Esophagus muscularis mucosa (tissue), 4 donors: ENCODE measurements around the gene SPP1. TPM values are rescaled to one million over a fixed set of nuclear protein-coding genes. Genes with fewer than 3 reads are reported as not detected.
A peak's percentile ranks its signal among the peaks of the same experiment; 100 is the strongest.

Experiments
- DNase-seq: peaks from one replicate; pipeline ENCODE4 v3.0.0-alpha.2; 2017; ENCODE audit errors: extremely low spot score
- H3K27ac ChIP-seq, 4 donors: fragments of 200-600 bp; sonication (generic); replicated peaks in 1 of 4; 1 replicate in 3 of 4; 2 replicates in 1 of 4; pipeline ENCODE4 v1.5.1; 2016 to 2019; ENCODE audit warnings: mild to moderate bottlenecking in 1 of 4
- H3K27me3 ChIP-seq, 4 donors: fragments of 200-600 bp; sonication (generic); one replicate each; pipeline versions ENCODE4 v1.5.1 to v1.6.0; 2016 to 2019
- H3K36me3 ChIP-seq, 4 donors: fragments of 200-600 bp; sonication (generic); one replicate each; pipeline ENCODE4 v1.5.1; 2016 to 2019
- H3K4me1 ChIP-seq, 4 donors: fragments of 200-600 bp; sonication (generic); one replicate each; pipeline ENCODE4 v1.5.1; 2016 to 2019
- H3K4me3 ChIP-seq, 4 donors: fragments of 200-600 bp; sonication (generic); 1 replicate in 2 of 4; 2 replicates in 2 of 4; pipeline ENCODE4 v1.5.1; 2016 to 2019; ENCODE audit warnings: mild to moderate bottlenecking in 4 of 4, moderate library complexity in 1 of 4
- H3K9me3 ChIP-seq, 4 donors: fragments of 200-600 bp; sonication (generic); 1 replicate in 3 of 4; 2 replicates in 1 of 4; pipeline ENCODE4 v1.5.1; 2016 to 2019
- EP300 ChIP-seq: sonication (generic); formaldehyde crosslinking; IDR thresholded peaks from one replicate; pipeline ENCODE4 v1.6.1; 2017; ENCODE audit warnings: antibody characterized with exemption
- POLR2A ChIP-seq: fragments of 450-650 bp; IDR thresholded peaks from one replicate; pipeline ENCODE4 v1.6.1; 2017; ENCODE audit warnings: antibody characterized with exemption, moderate library complexity, mild to moderate bottlenecking, low read depth
- POLR2AphosphoS5 ChIP-seq, 2 donors: sonication (generic); formaldehyde crosslinking; IDR thresholded peaks; one replicate each; pipeline ENCODE4 v1.6.1; 2017; ENCODE audit warnings: antibody characterized with exemption in 2 of 2
- WGBS: methylation state at CpG from one replicate; pipeline ENCODE4 v1.1.5; 2018; 5-methylcytosine and 5-hydroxymethylcytosine counted together
- intact Hi-C: fragments of 100-400 bp; cut with DNase I; formaldehyde crosslinking; loops from one replicate; pipeline ENCODE4 v1.15.1; 2023
- total RNA-seq, 4 donors: library from RNA; depleted of rRNA; stranded (reverse); fragments of >200 nt; gene quantifications; one replicate each; pipeline versions ENCODE4 v1.1.0 to v1.2.1, GENCODE V29; 2016
- TF ChIP-seq, protein P1 (sequence below), 3 experiments: fragments of 200-600 bp in 2 of 3; fragments of 450-650 bp in 1 of 3; sonication (generic) in 2 of 3; IDR thresholded peaks; one replicate each; pipeline ENCODE4 v1.5.1; 2017 to 2019; ENCODE audit warnings: antibody characterized with exemption in 3 of 3, mild to moderate bottlenecking in 2 of 3, moderate library complexity in 1 of 3

The SPP1 gene
- total RNA-seq, 4 donors from 2014 or later: 2.5 to 45.4 (median 15.0) TPM

DNA sequence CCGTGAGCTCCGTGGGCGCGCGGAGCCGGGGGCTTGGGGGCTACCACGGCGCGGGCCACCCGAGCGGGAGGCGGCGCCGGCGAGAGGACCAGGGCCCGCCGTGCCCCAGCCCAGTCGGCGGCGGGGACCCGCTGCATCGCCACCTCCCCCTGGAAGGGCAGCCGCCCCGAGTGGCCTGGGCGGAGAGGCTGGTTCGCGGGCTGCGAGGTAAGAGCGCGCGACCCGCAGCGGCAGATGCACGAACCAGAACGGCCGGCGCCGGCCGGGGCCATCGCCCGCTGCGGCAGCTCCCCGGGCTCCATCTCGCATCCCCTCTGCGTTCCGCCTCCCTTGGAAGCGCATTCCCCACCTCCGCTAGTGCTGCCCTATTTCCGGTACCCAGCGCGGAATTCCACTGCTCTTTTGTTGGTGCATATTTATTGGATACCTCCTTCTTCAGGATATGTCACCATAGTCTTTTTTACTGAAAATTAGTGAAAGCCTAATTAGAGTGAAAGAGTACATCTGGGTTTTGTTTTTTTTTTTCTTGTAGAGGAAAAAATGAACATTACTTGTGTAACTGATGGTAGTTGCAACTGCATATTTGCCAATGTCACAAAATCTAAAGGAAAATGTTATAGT, 32.7 kb downstream of the SPP1 start:
- WGBS: 0% methylated on average over 19 of the region's 51 CpGs

DNA sequence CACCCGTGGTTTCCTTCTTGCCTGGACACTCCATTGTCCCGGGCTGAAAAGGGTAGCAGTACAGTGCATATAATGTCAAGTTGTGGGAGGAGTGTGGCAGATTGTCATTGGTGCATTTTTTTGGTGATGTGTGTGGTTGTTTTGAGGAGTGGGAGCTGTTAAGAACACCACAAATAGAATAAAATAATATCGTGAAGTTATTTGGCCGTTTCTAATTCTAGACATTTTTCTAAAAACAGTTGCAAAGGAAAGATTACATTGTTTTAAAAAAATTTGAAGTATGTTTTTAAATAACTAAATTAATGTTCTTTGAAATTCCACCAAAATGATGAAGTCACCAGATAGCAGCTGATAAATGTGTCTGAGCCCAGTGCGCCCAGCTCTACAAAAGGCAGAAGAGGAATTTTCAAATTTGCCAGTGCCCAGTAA, 33.2 kb downstream of the SPP1 start:
- H3K4me3 ChIP-seq: peak overlapping the region; percentile 95 to 97 (median 96)
- H3K9me3 ChIP-seq: no peaks in the 10 kb centered on the region
- TF ChIP-seq POLR2AphosphoS5 (IDR thresholded peaks at IDR 0.05) (peak in 1 of 2 donors; percentile 2), EP300 (no peak), POLR2A (no peak)
- TF ChIP-seq, protein P1, sequence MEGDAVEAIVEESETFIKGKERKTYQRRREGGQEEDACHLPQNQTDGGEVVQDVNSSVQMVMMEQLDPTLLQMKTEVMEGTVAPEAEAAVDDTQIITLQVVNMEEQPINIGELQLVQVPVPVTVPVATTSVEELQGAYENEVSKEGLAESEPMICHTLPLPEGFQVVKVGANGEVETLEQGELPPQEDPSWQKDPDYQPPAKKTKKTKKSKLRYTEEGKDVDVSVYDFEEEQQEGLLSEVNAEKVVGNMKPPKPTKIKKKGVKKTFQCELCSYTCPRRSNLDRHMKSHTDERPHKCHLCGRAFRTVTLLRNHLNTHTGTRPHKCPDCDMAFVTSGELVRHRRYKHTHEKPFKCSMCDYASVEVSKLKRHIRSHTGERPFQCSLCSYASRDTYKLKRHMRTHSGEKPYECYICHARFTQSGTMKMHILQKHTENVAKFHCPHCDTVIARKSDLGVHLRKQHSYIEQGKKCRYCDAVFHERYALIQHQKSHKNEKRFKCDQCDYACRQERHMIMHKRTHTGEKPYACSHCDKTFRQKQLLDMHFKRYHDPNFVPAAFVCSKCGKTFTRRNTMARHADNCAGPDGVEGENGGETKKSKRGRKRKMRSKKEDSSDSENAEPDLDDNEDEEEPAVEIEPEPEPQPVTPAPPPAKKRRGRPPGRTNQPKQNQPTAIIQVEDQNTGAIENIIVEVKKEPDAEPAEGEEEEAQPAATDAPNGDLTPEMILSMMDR (IDR thresholded peaks at IDR 0.05): no peak
- intact Hi-C loops: loop anchor here (10.0 kb wide), 1 partner anchor 516 kb away; the partner anchor contains the start of gene PYURF
- no peak for DNase-seq
- H3K27me3 ChIP-seq: no peaks in the 10 kb centered on the region
- peak overlapping the region; percentile 93 to 96 (median 94) for H3K27ac ChIP-seq
- WGBS: 5% methylated on average over 5 of the region's 5 CpGs
- H3K36me3 ChIP-seq: no peaks in the 10 kb centered on the region
- H3K4me1 ChIP-seq: peaks cover 31 to 72% (median 67%) of the 10 kb centered on the region in 4 donors

More for the DNA sequence above, 32.7 kb downstream of the SPP1 start:
- intact Hi-C loops: loop anchor here (10.0 kb wide), 1 partner anchor 517 kb away; the partner anchor contains the start of gene PYURF
- no peaks in the 10 kb centered on the region for H3K36me3 ChIP-seq
- H3K27ac ChIP-seq: peak overlapping the region; percentile 93 to 96 (median 94)
- TF ChIP-seq POLR2A (no peak), EP300 (no peak), POLR2AphosphoS5 (IDR thresholded peaks at IDR 0.05) (peak; percentile 26 to 30)
- H3K4me1 ChIP-seq: peaks cover 31 to 66% (median 62%) of the 10 kb centered on the region in 4 donors
- peak overlapping the region; percentile 95 to 97 (median 96) for H3K4me3 ChIP-seq
- H3K27me3 ChIP-seq: no peaks in the 10 kb centered on the region
- DNase-seq: no peak
- H3K9me3 ChIP-seq: no peaks in the 10 kb centered on the region

DNA sequence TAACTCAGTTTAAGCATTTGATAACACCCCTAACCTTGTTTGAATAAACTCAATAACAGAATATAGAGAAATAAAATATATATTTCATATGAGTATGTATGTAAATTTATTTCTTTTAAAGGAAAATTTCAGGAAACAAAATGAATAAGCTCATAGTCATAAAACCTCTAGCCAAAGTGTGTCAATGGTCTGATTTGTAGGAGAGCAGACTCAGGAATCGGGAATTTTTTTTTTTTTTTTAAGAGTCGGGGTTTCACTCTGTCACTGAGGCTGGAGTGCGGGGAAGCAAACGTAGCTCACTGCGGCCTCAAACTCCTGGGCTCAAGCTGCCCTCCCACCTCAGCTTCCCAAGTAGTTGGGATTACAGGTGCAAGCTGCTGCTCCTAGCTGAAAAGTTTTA, 34.4 kb downstream of the SPP1 start:
- H3K27ac ChIP-seq: peak overlapping the region in 3 of 4 donors; percentile 39 to 96 (median 43)
- 67% methylated on average over 5 of the region's 5 CpGs for WGBS
- no peaks in the 10 kb centered on the region for H3K27me3 ChIP-seq
- no peaks in the 10 kb centered on the region for H3K9me3 ChIP-seq
- peak overlapping the region; percentile 95 to 97 (median 96) for H3K4me3 ChIP-seq
- intact Hi-C loops: loop anchor here (10.0 kb wide), 2 partner anchors 475 to 515 kb away; partner anchors contain the start of gene PYURF
- H3K4me1 ChIP-seq: peaks cover 32 to 81% (median 76%) of the 10 kb centered on the region in 4 donors
- TF ChIP-seq POLR2AphosphoS5 (IDR thresholded peaks at IDR 0.05) (no peak), POLR2A (no peak), EP300 (no peak)
- TF ChIP-seq, protein P1 (IDR thresholded peaks at IDR 0.05): no peak
- DNase-seq: no peak
- no peaks in the 10 kb centered on the region for H3K36me3 ChIP-seq

DNA sequence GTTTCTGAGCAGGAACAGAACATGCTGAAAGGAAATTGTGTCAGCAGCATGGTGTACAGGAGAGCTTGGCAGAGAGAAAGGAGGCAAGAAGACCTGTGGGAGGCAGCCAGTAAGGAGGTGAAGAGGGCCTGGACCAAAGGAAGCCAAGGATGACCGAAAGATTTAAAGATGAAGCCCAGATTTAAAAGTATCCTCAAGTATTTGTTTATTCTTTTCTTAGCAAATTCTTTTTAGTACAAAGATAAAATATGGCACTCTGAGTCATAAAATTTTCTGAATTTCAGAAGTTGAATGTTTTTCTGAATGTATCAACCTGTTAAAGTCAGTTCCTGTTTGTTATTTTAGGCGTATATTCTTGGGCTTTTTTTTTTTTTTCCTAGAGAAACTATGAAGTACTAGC, 35.5 kb downstream of the SPP1 start:
- Histone ChIP-seq H3K36me3 (no peaks in the 10 kb centered on the region), H3K27me3 (no peaks in the 10 kb centered on the region), H3K4me1 (peaks cover 38 to 84% (median 83%) of the 10 kb centered on the region in 4 donors), H3K9me3 (no peaks in the 10 kb centered on the region), H3K27ac (peak overlapping the region; percentile 39 to 96 (median 50)), H3K4me3 (peak overlapping the region in 2 of 4 donors; percentile 27 to 95)
- TF ChIP-seq POLR2AphosphoS5 (IDR thresholded peaks at IDR 0.05) (no peak), POLR2A (no peak), EP300 (no peak)
- TF ChIP-seq, protein P1 (IDR thresholded peaks at IDR 0.05): no peak
- DNase-seq: no peak
- WGBS: 30% methylated on average over 2 of the region's 2 CpGs
- intact Hi-C loops: loop anchor here (10.0 kb wide), 1 partner anchor 476 kb away; no protein-coding TSS in a partner anchor

DNA sequence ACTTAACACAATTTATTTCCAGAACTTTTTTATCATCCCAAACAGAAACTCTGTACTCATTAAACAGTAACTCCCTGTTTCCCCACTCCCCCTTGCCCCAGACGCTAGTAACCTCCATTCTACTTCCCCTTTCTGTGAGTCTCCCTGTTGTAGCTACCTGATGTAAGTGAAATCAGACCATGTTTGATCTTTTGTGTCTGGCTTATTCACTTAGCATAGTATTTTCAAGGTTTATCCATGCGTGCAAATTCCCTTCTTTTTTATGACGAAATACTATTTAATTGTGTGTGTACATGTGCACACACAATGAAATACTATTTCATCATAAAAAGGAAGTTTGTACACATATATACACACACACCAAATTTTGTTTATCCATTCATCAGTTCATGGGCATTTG, 37.1 kb downstream of the SPP1 start:
- Histone ChIP-seq H3K9me3 (no peaks in the 10 kb centered on the region), H3K4me1 (peaks cover 50 to 92% (median 91%) of the 10 kb centered on the region in 4 donors), H3K27me3 (no peaks in the 10 kb centered on the region), H3K36me3 (no peaks in the 10 kb centered on the region), H3K4me3 (no peak overlapping the region), H3K27ac (no peak overlapping the region)
- no peak for DNase-seq
- WGBS: 72% methylated on average over 3 of the region's 3 CpGs
- intact Hi-C loops: loop anchor here (10.0 kb wide), 1 partner anchor 478 kb away; no protein-coding TSS in a partner anchor
- TF ChIP-seq POLR2A (no peak), EP300 (no peak), POLR2AphosphoS5 (IDR thresholded peaks at IDR 0.05) (no peak)
- TF ChIP-seq, protein P1 (IDR thresholded peaks at IDR 0.05): no peak
